Forelimb muscle (tissue), 1 donor: Measurements from ENCODE around the gene GIPC3. TPM values are rescaled to one million over a fixed set of nuclear protein-coding genes. Genes with fewer than 3 reads are reported as not detected.

Source experiments
- DNase-seq: peaks from one replicate; pipeline ENCODE4 v3.0.0-alpha.2; 2013; ENCODE audit warnings: low read depth
- polyA plus RNA-seq: library from polyadenylated mRNA; unstranded; fragments of 120-200 nt; gene quantifications from one replicate; pipeline ENCODE4 v1.2.1, GENCODE V29; 2013; ENCODE audit not compliant: insufficient read length

GIPC3 gene
- polyA plus RNA-seq, 1 donor: 1.4 TPM

GRCh38 chr19:3604987-3605343 lies 19.7 kb downstream of the GIPC3 start:
- DNase-seq: no peak

- DNase-seq: no peak
Observed at GRCh38 chr19:3605361-3605760, 20.1 kb downstream of the GIPC3 start.

- no peak for DNase-seq
Observed at GRCh38 chr19:3605770-3606169, 20.5 kb downstream of the GIPC3 start.

- DNase-seq: no peak
Observed at GRCh38 chr19:3606174-3606689, 21.0 kb downstream of the GIPC3 start.

GRCh38 chr19:3606690-3607289 lies 21.5 kb downstream of the GIPC3 start, which contains the start of gene TBXA2R:
TBXA2R (minus strand) TSS chr19:3606875; CDS start chr19:3600634, 6,241 bp downstream.
- DNase-seq: no peak

GRCh38 chr19:3607303-3608078 lies 22.2 kb downstream of the GIPC3 start:
- no peak for DNase-seq

- DNase-seq: no peak
Observed at GRCh38 chr19:3608079-3608641, 22.9 kb downstream of the GIPC3 start.

- no peak for DNase-seq
Observed at GRCh38 chr19:3608750-3609322, 23.6 kb downstream of the GIPC3 start.

GRCh38 chr19:3609779-3610719 lies 24.8 kb downstream of the GIPC3 start:
- DNase-seq: no peak

GRCh38 chr19:3610745-3611717 lies 25.8 kb downstream of the GIPC3 start:
- DNase-seq: no peak

- no peak for DNase-seq
Observed at GRCh38 chr19:3611841-3612240, 26.6 kb downstream of the GIPC3 start.

- DNase-seq: no peak
Observed at GRCh38 chr19:3612330-3612729, 27.1 kb downstream of the GIPC3 start.

- DNase-seq: no peak
Observed at GRCh38 chr19:3612901-3613741, 27.8 kb downstream of the GIPC3 start.

GRCh38 chr19:3613818-3614661 lies 28.8 kb downstream of the GIPC3 start:
- DNase-seq: no peak

GRCh38 chr19:3614858-3615505 lies 29.7 kb downstream of the GIPC3 start:
- DNase-seq: no peak

GRCh38 chr19:3615524-3616135 lies 30.4 kb downstream of the GIPC3 start:
- DNase-seq: no peak

GRCh38 chr19:3617463-3617862 lies 32.2 kb downstream of the GIPC3 start:
- DNase-seq: no peak
